Suprapubic skin (tissue), 3 donors: ENCODE data around the gene DPP9.

Experiments used
- CTCF ChIP-seq, 2 donors: fragments of 200-600 bp in 1 of 2; fragments of 450-650 bp in 1 of 2; sonication (generic) in 1 of 2; IDR thresholded peaks; one replicate each; pipeline ENCODE4 v1.5.1; 2016 to 2019; ENCODE audit warnings: antibody characterized with exemption in 2 of 2, mild to moderate bottlenecking in 1 of 2, moderate library complexity in 1 of 2
- EP300 ChIP-seq: sonication (generic); formaldehyde crosslinking; IDR thresholded peaks from one replicate; pipeline ENCODE4 v1.6.1; 2017; ENCODE audit warnings: antibody characterized with exemption
- POLR2A ChIP-seq, 2 donors: fragments of 450-650 bp; IDR thresholded peaks; one replicate each; pipeline ENCODE4 v1.6.1; 2017; ENCODE audit warnings: antibody characterized with exemption in 2 of 2, mild to moderate bottlenecking in 2 of 2, moderate library complexity in 2 of 2

DNA sequence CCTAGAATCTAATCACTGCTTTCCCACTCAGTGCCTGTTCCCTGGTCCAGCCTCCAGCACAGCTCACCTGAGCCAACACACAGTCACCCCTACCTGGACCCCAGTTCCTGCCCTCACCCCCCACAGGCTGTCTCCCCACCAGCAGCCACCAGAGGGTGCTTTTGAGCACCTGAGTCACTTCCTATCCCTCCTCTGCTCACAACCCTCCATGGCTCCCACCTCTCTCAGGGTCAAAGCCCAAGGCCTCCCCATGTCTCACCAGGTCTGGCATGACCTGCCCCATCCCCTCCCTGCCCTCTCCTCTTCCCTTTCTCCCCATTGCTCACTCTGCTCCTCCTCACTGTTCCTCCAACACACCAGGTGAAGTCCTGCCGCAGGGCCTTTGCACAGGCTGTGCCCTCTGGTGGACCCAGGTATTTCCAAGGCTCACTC lies 7.1 kb upstream of the DPP9 start:
- peak in 1 of 2 donors; percentile 41 for TF ChIP-seq CTCF (IDR thresholded peaks at IDR 0.05)
- no peak for TF ChIP-seq POLR2A (IDR thresholded peaks at IDR 0.05)
- no peak for TF ChIP-seq EP300
